ENCODE measurements around the gene TUBGCP2.

GRCh38 chr10:133270204-133270603 lies 38.5 kb downstream of the TUBGCP2 start:
- TF ChIP-seq CTCF (IDR thresholded peaks at IDR 0.05) (no peak), POLR2A (IDR thresholded peaks at IDR 0.05) (no peak)

Measured in heart left ventricle (tissue), 13 donors.